GM12801 (cell line): ENCODE data around the gene ARL11.

ENCODE experiments used
- TF ChIP-seq, protein P1 (sequence below): IDR thresholded peaks from one replicate; pipeline ENCODE4 v1.5.1; 2011; ENCODE audit warnings: control low read depth; ENCODE audit not compliant: insufficient read length; ENCODE audit errors: extremely low read depth

The ARL11 gene

DNA sequence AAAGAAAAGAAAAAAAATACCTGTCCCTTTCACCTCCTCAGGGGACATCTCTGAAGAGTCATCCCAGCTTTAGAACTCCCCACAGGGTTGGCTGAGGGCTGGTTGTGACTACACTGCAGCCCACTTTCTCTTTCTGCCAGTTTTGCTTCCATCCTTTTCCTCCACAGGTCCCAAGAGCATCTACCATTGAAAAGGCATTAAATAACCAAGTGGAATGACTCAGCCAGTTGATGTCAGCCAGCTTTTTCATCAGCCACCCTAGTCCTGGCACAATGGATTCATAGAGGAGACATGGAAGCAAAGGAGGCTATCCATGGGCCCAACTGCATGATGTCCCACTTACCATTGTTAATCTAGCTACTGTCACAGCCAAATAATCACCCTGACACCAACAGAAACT lies 33.7 kb upstream of the ARL11 start:
- TF ChIP-seq, protein P1, sequence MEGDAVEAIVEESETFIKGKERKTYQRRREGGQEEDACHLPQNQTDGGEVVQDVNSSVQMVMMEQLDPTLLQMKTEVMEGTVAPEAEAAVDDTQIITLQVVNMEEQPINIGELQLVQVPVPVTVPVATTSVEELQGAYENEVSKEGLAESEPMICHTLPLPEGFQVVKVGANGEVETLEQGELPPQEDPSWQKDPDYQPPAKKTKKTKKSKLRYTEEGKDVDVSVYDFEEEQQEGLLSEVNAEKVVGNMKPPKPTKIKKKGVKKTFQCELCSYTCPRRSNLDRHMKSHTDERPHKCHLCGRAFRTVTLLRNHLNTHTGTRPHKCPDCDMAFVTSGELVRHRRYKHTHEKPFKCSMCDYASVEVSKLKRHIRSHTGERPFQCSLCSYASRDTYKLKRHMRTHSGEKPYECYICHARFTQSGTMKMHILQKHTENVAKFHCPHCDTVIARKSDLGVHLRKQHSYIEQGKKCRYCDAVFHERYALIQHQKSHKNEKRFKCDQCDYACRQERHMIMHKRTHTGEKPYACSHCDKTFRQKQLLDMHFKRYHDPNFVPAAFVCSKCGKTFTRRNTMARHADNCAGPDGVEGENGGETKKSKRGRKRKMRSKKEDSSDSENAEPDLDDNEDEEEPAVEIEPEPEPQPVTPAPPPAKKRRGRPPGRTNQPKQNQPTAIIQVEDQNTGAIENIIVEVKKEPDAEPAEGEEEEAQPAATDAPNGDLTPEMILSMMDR = no peak

DNA sequence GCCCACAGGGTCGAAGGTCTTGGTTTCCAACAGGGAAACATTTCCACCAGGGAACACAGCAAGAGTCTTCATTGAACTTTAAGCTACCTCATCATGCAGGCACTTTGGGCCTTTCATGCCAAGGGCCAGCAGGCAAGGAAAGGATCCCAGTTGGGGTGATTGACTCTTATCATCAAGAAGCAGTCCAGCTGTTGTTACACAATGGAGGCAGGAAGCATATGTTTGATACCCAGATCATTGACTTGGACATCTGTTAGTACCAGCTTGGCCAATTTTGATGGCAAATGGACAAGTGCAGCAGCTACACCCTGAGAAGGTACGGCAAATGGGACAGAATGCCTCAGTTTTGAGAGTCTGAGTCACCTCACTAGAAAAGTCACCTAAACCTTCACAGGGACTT lies 32.1 kb upstream of the ARL11 start:
- TF ChIP-seq, protein P1 = no peak

DNA sequence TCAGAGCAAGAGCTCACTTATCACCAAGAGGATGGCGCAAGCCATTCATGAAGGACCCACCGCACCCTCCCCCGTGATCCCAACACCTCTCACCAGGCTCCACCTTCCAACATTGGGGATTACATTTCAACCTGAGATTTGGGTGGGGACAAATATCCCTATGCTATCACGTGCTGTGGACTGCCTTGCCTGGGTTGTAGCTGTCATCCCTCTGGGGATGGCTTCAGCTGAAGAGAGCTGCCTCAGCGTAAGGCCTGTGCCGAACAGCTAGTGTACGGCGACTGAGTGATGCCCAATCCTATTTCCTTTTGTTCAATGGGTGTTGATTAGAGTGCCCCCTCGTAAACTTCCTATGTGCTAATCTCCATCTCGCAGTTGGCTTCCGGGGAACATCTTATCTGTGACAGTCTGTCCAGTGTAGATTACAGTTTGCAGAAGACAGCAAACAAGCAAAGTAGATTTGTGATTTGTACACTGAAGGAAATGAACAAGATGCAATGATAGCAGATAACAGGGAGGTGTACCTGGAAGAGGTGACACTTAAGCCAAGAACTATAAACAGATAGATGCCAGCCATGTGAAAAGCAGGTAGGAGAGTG lies 31.2 kb upstream of the ARL11 start:
- TF ChIP-seq, protein P1 = no peak

DNA sequence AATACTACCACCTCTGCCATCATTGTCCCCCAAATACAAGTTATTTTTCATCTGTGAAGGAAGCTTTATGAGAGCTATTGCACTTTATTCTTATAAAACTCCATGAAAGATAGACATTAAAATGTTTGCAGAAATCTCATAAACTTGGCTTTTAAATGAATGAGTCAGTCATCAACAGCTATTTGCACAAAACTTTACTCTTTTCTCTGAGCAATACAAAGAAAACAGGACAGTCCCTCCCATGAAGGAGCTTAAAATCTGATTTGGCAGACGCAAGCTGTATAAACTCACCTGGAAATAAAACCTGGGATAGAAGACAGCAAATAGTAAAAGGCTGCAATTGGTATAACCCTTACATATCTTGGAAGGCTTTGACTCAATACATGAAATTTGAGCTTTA lies 26.3 kb upstream of the ARL11 start:
- TF ChIP-seq, protein P1 = no peak

DNA sequence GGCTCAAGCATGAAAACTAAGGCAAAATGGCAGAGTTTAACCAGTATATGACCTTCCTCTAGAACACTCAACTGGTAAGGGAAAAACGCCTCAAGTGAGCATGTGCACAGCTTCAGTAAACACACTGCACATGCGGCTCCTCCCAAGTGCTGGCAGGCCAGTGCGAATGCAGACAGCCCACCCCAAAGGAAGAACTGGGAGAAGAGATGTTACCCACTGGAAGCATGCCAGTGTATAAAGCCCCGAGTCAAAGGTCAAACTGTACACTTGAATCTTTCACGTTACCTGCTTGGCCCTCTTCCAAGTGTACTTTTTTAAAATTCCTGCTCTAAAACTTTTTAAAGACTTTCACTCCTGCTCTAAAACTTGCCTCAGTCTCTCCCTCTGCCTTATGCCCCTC lies 23.7 kb upstream of the ARL11 start:
- TF ChIP-seq, protein P1 = no peak

DNA sequence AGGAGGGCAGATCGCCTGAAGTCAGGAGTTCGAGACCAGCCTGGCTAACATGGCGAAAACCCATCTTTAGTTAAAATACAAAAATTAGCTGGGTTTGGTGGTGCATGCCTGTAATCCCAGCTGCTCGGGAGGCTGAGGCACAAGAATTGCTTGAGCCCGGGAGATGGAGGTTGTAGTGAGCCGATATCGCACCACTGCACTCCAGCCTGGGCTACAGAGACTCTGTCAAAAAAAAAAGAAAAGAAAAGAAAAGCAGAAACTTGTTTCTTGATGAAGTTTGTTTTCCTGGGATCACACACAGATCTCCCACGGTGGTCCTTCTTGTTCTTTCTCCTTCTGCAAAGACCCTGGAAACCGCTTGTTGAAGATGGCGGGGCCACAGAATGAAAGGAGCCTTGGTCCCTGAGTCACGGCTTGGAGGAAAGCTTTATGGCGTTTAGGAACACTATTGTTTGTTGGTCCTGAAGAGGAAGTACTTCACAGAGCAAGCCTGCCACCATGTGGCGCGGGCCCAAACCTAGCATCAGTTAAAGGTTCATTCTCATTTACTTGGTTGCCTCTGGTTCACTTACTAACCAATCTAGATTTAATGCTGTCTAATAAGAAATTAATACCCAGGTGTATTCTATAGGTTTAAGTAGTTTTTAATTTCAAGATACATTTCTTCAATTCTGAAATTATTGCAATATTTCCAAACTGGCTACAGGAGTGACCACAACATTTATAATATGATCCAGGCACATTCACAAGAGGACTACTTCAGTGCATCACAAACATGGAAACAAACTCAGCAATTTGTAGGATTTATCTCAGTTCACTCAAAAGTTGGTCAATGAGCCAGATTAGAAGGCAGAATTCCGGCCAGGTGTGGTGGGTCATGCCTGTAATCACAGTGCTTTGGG lies 21.3 kb upstream of the ARL11 start:
- TF ChIP-seq, protein P1 = no peak

DNA sequence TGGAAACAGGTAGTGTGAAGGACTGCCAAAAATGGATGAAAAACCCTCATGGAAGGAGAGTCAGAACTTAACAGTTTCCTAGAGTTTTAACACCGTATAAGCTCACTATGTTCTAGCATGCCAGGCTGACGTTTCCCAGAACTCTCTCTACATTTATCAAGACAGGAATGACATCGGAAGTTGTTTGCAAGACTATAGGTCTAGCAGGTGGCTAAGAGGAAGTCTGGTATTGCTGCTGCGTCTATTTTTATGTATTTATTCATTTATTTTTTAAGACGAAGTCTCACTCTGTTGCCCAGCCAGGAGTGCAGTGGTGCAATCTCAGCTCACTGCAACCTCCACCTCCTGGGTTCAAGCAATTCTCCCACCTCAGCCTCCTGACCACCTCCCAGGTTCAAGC lies 20.5 kb upstream of the ARL11 start:
- TF ChIP-seq, protein P1 = no peak
